ENCODE data around the gene AK1. TPM values are rescaled to one million over a fixed set of nuclear protein-coding genes. Genes with fewer than 3 reads are reported as not detected.

AK1 gene
- total and polyA plus RNA-seq, 2 donors (not counting 3 experiments of a cell fraction or from before 2014, with no cell fraction given) = 115 to 148 TPM

- ChIA-PET CTCF (interaction anchor here (0.6 to 1.2 kb wide), 3 partner anchors 45 to 178 kb away, joined by 3 read pairs; partner anchors contain the start of gene TOR2A), POLR2A (no interaction called here)
- DNase-seq (ENCODE audit: low read depth, low spot score) = no peak
- FAIRE-seq = no peak
- Histone ChIP-seq H3K79me2 (ENCODE audit: control insufficient read depth, insufficient read depth, low read length) (peaks cover 12% of the 10 kb centered on the region), H3K4me3 (replicated peaks in 1 of 3; ENCODE audit: insufficient read depth in 1 of 3, low read depth in 1 of 3, low read length in 3 of 3) (no peak overlapping the region), H4K20me1 (replicated peaks; ENCODE audit: control insufficient read depth, extremely low read depth, insufficient read depth, low read length) (no peaks in the 10 kb centered on the region), H3K9me3 (replicated peaks; ENCODE audit: control insufficient read depth, insufficient read depth, low read length) (no peaks in the 10 kb centered on the region), H3K9me1 (replicated peaks; ENCODE audit: control insufficient read depth, extremely low read depth, insufficient read depth, low read length) (no peaks in the 10 kb centered on the region), H2AFZ (ENCODE audit: low read depth, low read length) (no peak overlapping the region), H3K4me2 (ENCODE audit: insufficient read depth, low read length) (no peak overlapping the region), H3K27me3 (ENCODE audit: control insufficient read depth in 2 of 2, insufficient read depth in 2 of 2, low read length in 2 of 2) (no peaks in the 10 kb centered on the region), H3K36me3 (ENCODE audit: control insufficient read depth in 2 of 2, extremely low read depth in 1 of 2, insufficient read depth in 2 of 2, low read length in 2 of 2) (peaks cover 0 to 24% of the 10 kb centered on the region in 2 experiments), H3K27ac (ENCODE audit: insufficient read depth, low read depth, low read length) (no peak overlapping the region), H3K4me1 (ENCODE audit: control insufficient read depth, extremely low read depth, insufficient read depth, low read length) (peaks cover 19% of the 10 kb centered on the region), H3K9ac (replicated peaks; ENCODE audit: extremely low read depth, insufficient read depth, low read length) (no peak overlapping the region)
- intact Hi-C loops (cut with micrococcal nuclease) = loop anchor here (10.0 kb wide), 1 partner anchor 387 kb away; no protein-coding TSS in a partner anchor
- no peak for TF ChIP-seq MYC (IDR thresholded peaks at IDR 0.05; ENCODE audit: low read depth, low read length)
- TF ChIP-seq MAX (IDR thresholded peaks at IDR 0.05; ENCODE audit: insufficient read depth, insufficient read length) = no peak
- no peak for TF ChIP-seq FOS (IDR thresholded peaks at IDR 0.05; ENCODE audit: borderline replicate concordance, insufficient read depth, low read length)
- TF ChIP-seq CTCF (IDR thresholded peaks at IDR 0.05; ENCODE audit: extremely low read depth in 1 of 2, insufficient read depth in 1 of 2, low read depth in 1 of 2, low read length in 2 of 2) = no peak
- no peak for TF ChIP-seq GATA2 (IDR thresholded peaks at IDR 0.05; ENCODE audit: insufficient read depth, insufficient read length, low read depth, low read length)
- no peak for TF ChIP-seq POLR2A (IDR thresholded peaks at IDR 0.05; ENCODE audit: low read depth, low read length)
- TF ChIP-seq EZH2 (IDR thresholded peaks at IDR 0.05; ENCODE audit: borderline replicate concordance, low read depth, low read length, severe bottlenecking) = no peak
- no peak for TF ChIP-seq POLR2AphosphoS5 (IDR thresholded peaks at IDR 0.05; ENCODE audit: insufficient read depth, low read depth, low read length)
- TF ChIP-seq JUN (IDR thresholded peaks at IDR 0.05; ENCODE audit: borderline replicate concordance, insufficient read depth, insufficient read length, low read depth) = no peak
- dilution Hi-C loops (cut with MboI; ENCODE audit: extremely low pct_ligation_motif_present, low sequenced_read_pairs) = no loop called here
- no TSS peak for BruUV-seq (replicated peaks)
These were observed 34.8 kb upstream of the AK1 start for GRCh38 chr9:127912296-127912695.

Data from endothelial cell of umbilical vein (primary cell).